Mesenteric fat pad (tissue), 1 donor: ENCODE results near the gene THSD7A. TPM values are rescaled to one million over a fixed set of nuclear protein-coding genes. Genes with fewer than 3 reads are reported as not detected.
"Not testable (repeated sequence)": the region's sequence is repeated elsewhere in the genome, so short reads cannot be mapped to it uniquely, and the experiment has no call there.

Source experiments
- DNase-seq: peaks from one replicate; pipeline ENCODE4 v3.0.0-alpha.2; 2020; ENCODE audit warnings: low spot score
- total RNA-seq: library from RNA; stranded (reverse); fragmentation: NEBNext Ultra II Directional; extraction: Animal tissue kit (Norgen Biotek cat#: 25700); gene quantifications from one replicate; pipeline ENCODE4 v1.2.1, GENCODE V29; 2021
- donor health status: DM: yes; HTN: yes; CAD: no.

THSD7A gene
- total RNA-seq, 1 donor from 2014 or later = 6.0 TPM

DNA sequence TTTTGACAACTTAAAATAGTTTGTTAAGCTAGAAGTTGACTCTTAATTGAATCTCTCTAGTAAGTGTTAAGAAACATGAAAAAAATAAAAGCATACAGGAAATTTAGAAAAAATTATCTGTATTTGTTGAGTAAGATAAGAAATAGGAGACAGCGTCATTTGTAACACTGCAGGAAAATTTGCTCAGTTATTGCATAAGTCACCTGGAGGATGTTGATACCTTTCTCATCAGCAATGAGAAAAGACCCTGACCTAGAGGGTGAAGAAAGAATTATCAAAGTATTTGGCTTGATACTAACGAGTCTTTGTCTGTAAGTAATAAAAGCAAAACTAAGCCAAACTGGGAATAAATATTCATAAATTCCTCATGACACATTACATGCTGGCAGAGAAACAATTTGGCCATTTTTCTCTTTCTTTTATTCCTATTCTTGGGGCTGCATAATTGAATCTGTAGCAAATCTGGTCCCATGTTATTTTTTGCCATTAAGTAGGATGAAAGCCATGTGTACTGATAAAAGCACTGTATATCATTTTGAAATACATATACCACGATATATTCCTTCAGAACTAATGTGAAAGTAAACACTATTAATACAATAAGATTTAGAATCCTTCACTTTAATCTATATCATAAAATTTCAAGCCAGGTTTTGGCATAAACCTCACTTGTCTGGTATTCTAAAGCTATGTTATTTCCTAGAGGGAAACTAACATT, 362.8 kb downstream of the THSD7A start:
- DNase-seq = no peak

GRCh38 chr7:11466517-11467105, 365.4 kb downstream of the THSD7A start:
- DNase-seq = no peak

DNA sequence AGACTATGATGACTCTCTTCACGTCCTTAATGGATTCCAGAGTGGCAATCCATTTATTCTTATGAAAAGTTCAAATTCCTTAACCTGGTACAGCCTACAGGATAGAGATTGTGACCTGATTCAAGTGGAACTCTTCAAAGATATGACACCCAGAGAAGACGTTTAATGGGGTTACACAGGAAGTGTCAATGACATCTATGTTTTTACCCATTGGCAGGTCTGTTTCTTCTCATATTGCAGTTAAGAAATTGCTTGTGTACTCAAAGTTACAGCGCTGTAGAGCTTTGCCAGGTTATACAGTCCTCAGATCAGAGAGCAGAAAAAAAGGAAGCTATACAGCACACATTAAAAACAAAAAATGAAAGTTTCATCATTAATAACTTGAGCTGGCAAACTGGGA, 367.4 kb downstream of the THSD7A start:
- DNase-seq = no peak

DNA sequence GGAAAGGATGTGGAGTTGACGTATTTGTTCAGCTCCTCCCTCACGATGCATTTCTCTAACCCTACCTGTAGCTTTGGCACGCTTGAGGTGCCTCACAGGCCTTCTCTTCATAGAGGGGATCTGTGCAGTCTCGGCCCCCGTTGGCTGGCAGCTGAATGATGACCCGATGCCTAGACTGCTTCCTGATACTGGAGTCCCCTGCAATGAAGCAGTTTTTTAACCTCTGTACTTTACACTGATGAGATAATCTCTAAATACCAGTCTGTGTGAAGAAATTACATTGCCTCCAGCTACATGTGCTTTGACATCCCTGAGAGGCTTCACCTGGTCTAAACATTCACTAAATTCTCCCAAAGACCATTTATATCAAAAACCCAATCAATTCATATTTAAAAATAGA, 370.1 kb downstream of the THSD7A start:
- DNase-seq = no peak

DNA sequence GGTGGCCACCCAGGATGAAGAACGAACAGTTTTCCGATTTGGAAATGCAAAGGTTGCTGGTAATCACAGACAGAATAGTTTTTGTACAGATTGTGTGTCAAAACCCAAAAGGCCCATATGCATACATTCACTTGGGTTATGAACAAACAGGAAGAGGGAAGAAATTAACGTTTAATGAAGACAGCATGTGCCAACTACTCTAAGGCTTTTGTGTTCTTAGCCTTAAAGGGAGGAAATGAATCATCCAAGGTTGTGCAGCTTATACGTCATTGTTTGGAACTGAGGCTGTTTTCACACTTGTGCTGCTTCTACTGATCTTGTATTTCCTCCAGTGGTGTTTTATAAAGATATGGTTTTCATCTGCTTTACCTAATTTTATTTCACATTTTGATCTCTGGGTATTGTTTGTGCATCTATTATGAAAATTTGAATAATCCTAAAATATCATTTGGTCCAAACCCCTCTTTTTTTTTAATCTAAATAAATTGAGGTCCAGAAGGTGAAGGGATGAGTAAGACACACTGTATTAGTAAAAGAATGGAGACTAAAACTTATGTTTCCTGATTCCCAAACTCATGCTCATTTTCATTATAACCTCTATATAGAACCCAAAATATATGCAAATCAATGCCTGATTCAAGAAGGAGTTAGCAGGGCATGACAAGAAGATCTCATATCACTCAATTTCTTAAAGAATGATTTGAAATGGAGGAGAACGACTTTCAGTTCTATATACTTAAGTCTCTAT, 373.1 kb downstream of the THSD7A start:
- no peak for DNase-seq

- no peak for DNase-seq
These were observed 374.6 kb downstream of the THSD7A start for GRCh38 chr7:11457419-11457818.

DNA sequence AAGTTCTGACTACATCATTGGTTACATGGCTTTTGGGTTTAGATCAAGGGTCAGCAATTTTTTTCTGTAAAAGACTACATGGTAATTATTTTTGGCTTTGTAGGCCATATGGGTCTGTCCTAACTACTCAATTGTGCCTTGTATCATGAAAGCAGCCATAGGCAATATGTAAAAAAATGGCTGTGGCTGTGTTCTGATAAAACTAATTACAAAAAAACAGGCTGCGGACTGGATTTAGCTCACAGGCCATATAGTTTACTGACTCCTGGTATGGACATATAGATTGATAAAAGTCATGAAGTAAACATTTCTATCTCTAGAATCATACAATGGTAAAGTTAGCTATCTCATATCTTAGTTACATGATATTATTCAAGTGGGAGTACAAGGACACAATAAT, 375.4 kb downstream of the THSD7A start:
- DNase-seq = no peak

DNA sequence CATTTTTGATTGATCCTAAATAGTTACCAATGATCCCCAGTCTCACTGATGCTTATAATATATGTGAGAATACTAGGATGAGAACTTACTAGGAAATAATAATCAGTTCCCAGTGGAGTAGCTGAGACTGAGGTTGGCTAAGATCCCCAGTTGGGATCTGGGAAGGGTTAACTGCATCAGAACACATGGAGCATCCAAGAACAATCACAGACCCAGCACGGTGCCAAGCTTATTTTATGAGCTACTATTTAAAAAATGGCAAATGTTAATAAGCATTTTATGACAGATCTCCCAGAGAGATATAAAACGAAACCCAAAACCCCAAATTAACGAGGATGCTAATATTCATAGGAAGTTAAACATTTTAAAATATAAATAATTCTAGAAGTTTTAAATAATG, 379.5 kb downstream of the THSD7A start:
- DNase-seq = no peak

DNA sequence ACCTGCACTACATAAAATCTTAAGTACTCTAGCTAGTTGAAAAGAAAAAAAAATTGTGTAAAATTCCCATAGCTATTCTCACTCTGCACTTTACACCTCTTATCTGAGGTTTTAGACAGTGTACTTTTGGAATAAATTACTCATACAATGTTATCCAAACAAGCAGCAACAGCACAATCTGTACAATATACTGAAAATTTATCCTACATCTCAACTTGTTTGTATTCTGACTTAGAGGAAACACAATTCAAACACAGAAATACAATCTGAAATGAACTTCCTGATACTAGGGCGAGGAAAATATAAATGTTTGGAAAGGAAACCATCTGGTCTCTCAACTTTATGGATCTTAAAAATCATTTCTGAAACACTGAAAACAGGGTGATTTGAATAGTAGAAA, 381.7 kb downstream of the THSD7A start:
- DNase-seq = no peak

- no peak for DNase-seq
These were observed 382.7 kb downstream of the THSD7A start for GRCh38 chr7:11449316-11449715.

DNA sequence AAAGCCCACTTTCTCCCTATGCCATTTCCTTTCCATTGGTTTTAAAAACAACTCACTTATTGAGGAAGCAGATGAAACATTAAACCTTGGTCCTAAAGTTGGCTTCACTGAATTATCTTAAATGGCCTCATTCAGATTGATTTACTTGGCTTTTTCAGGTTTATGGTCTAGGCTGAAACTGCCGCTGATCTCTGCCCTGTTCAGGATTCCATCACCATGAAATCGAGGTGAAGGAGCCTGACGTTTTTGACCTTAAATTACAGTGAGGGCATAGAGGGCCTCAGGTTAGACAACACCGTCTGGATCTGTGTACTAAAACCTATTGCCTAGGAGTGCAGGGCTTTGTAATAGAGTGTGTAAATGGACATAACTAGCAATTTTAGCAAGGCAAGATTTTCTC, 383.7 kb downstream of the THSD7A start:
- no peak for DNase-seq

- no peak for DNase-seq
These were observed 384.9 kb downstream of the THSD7A start for GRCh38 chr7:11447106-11447505.

DNA sequence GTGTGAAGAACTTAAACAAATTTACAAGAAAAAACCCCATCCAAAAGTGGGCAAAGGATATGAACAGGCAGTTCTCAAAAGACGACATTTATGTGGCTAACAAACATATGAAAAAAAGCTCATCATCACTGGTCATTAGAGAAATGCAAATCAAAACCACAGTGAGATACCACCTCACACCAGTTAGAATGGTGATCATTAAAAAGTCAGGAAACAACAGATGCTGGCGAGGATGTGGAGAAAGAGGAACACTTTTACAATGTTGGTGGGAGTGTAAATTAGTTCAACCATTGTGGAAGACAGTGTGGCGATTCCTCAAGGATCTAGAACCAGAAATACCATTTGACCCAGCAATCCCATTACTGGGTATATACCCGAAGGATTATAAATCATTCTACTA, 388.1 kb downstream of the THSD7A start:
- DNase-seq = not testable (repeated sequence)

DNA sequence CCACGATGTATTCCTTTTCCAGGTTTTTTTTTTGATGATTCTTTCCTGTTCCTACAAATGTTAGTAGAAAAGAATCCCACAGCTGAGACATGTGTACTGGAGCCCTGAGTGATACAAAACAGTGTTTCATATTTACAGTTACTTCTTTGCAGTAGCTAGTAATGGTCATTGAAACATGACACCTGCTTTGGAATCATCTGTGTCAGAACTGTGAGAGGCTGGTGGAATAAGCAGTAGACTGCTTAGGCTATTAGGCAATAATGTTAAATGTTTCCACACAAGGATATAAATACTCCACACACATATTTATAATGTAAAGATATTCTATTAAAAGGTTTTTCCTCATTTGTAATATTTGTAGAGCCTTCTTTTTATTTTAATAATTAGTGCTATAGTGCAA, 394.0 kb downstream of the THSD7A start:
- no peak for DNase-seq

- DNase-seq = no peak
These were observed 395.0 kb downstream of the THSD7A start for GRCh38 chr7:11436773-11437524.

- DNase-seq = no peak
These were observed 395.7 kb downstream of the THSD7A start for GRCh38 chr7:11436316-11436715.

DNA sequence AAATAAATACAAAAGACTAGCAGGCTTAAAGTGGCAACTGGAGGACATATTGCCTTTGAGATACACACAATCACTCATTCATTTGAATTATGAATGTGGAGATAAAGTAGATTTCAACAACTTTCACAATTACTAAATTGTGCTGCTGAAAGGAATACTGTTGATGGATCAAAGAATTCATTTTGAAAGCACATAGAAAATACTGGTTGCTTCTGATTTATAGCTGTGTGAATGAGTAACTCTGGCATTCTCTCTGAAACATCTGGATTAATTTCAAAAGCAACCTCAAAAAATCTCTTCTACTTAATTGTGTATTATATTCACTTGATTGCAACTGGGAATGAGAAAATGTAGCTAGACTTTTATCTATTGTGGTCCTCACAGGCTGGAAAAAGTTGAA, 397.6 kb downstream of the THSD7A start:
- no peak for DNase-seq

- DNase-seq = no peak
These were observed 401.2 kb downstream of the THSD7A start for GRCh38 chr7:11430841-11431240.

- no peak for DNase-seq
These were observed 401.9 kb downstream of the THSD7A start for GRCh38 chr7:11430112-11430511.

GRCh38 chr7:11428877-11429581, 403.0 kb downstream of the THSD7A start:
- DNase-seq = no peak

DNA sequence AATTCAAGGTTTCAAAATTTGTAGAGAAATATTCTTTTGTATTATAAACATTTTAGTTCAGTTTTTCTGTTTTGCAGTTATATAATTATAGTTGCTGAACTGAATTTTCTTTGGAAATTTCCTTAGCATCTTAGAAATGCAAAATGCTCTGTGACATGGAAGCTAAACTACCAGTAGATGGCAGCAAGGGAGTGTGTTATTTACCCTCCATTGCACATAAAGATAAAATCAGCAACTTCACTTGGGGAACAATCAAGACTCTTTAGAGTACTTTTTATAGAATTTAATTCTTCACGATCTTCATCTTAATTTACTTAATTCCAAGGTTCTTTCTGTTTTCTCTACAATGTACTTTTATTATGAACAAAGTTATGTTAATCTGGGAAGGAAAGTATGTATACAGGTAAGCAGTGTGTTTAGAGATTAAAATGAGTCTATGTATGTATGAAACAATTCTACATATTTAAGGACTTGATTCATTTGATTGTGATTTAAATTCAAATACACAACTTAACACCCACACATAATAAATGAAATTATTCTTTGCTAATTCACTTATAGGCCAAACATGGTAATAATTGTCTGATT, 404.2 kb downstream of the THSD7A start:
- no peak for DNase-seq
